Measurements from ENCODE around the gene MYD88. TPM values are rescaled to one million over a fixed set of nuclear protein-coding genes. Genes with fewer than 3 reads are reported as not detected.

The MYD88 gene
- polyA plus RNA-seq, 3 donors = 286 to 427 (median 398) TPM

DNA sequence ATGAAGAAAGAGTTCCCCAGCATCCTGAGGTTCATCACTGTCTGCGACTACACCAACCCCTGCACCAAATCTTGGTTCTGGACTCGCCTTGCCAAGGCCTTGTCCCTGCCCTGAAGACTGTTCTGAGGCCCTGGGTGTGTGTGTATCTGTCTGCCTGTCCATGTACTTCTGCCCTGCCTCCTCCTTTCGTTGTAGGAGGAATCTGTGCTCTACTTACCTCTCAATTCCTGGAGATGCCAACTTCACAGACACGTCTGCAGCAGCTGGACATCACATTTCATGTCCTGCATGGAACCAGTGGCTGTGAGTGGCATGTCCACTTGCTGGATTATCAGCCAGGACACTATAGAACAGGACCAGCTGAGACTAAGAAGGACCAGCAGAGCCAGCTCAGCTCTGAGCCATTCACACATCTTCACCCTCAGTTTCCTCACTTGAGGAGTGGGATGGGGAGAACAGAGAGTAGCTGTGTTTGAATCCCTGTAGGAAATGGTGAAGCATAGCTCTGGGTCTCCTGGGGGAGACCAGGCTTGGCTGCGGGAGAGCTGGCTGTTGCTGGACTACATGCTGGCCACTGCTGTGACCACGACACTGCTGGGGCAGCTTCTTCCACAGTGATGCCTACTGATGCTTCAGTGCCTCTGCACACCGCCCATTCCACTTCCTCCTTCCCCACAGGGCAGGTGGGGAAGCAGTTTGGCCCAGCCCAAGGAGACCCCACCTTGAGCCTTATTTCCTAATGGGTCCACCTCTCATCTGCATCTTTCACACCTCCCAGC is 2.9 kb downstream of the MYD88 start:
- Mint-ChIP-seq H3K9me3 (peaks cover 0 to 7% (median 0%) of the 10 kb centered on the region in 7 donors), H3K4me1 (peaks cover 55% of the 10 kb centered on the region), H3K4me3 (peak overlapping the region in 1 of 2 donors; percentile 99), H3K27ac (peak overlapping the region in 6 of 7 donors; percentile 9 to 76 (median 42)), H3K36me3 (peaks cover 27 to 39% of the 10 kb centered on the region in 2 donors), H3K27me3 (ENCODE audit: low read depth in 3 of 3) (peaks cover 0 to 4% (median 0%) of the 10 kb centered on the region in 3 donors)
- intact Hi-C loops (cut with micrococcal nuclease) = loop anchor here in 1 of 2 donors (10.0 kb wide), 1 partner anchor 57 kb away; no protein-coding TSS in a partner anchor
- peaks cover 32% of the 10 kb centered on the region for H4K20me1 ChIP-seq (ENCODE audit: insufficient read depth, low read length)
- WGBS (ENCODE audit: insufficient coverage) = 92% methylated on average over 4 of the region's 7 CpGs
- H3K4me1 ChIP-seq (ENCODE audit: control insufficient read depth in 1 of 2, insufficient read depth in 2 of 2, low read length in 2 of 2) = peaks cover 54 to 74% of the 10 kb centered on the region in 2 donors
- peaks cover 50% of the 10 kb centered on the region for H3K79me2 ChIP-seq (ENCODE audit: insufficient read depth, low read length)
- peaks cover 21 to 31% of the 10 kb centered on the region in 2 donors for H3K36me3 ChIP-seq (replicated peaks in 1 of 2; ENCODE audit: control insufficient read depth in 1 of 2, insufficient read depth in 2 of 2, low read length in 2 of 2)
- no peak overlapping the region for H3K9ac ChIP-seq (ENCODE audit: insufficient read depth, low read length, poor library complexity, severe bottlenecking)
- peak overlapping the region; percentile 0 to 6 for H3K27ac ChIP-seq (ENCODE audit: low read depth in 1 of 2, low read length in 2 of 2)
- H3K27me3 ChIP-seq (ENCODE audit: control insufficient read depth in 2 of 2, insufficient read depth in 2 of 2, low read length in 2 of 2) = no peaks in the 10 kb centered on the region
- DNase-seq = no peak
- no peaks in the 10 kb centered on the region for H3K9me3 ChIP-seq (replicated peaks in 1 of 2; ENCODE audit: control insufficient read depth in 1 of 2, insufficient read depth in 1 of 2, low read length in 2 of 2)
- H3K4me2 ChIP-seq (replicated peaks; ENCODE audit: extremely low read depth, low read length, poor library complexity, severe bottlenecking) = peak overlapping the region; percentile 95
- no peak overlapping the region for H2AFZ ChIP-seq (ENCODE audit: insufficient read depth, low read depth, low read length, poor library complexity, severe bottlenecking)
- no peak for TF ChIP-seq CTCF (IDR thresholded peaks at IDR 0.05)
- peak overlapping the region in 1 of 3 experiments; percentile 99 for H3K4me3 ChIP-seq (replicated peaks in 1 of 3; ENCODE audit: low read depth in 2 of 3, low read length in 3 of 3)

DNA sequence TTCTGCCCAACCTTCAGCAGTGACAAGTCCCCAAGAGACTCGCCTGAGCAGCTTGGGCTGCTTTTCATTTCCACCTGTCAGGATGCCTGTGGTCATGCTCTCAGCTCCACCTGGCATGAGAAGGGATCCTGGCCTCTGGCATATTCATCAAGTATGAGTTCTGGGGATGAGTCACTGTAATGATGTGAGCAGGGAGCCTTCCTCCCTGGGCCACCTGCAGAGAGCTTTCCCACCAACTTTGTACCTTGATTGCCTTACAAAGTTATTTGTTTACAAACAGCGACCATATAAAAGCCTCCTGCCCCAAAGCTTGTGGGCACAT is 3.5 kb downstream of the MYD88 start:
- Mint-ChIP-seq H3K4me3 (no peak overlapping the region), H3K27ac (peak overlapping the region in 4 of 7 donors; percentile 15 to 79 (median 75)), H3K36me3 (peaks cover 28 to 39% of the 10 kb centered on the region in 2 donors), H3K4me1 (peaks cover 60% of the 10 kb centered on the region), H3K27me3 (ENCODE audit: low read depth in 3 of 3) (peaks cover 0 to 4% (median 0%) of the 10 kb centered on the region in 3 donors), H3K9me3 (peaks cover 0 to 12% (median 2%) of the 10 kb centered on the region in 7 donors)
- no peak for TF ChIP-seq CTCF (IDR thresholded peaks at IDR 0.05)
- peaks cover 32% of the 10 kb centered on the region for H4K20me1 ChIP-seq (ENCODE audit: insufficient read depth, low read length)
- no peak for DNase-seq
- peaks cover 45% of the 10 kb centered on the region for H3K79me2 ChIP-seq (ENCODE audit: insufficient read depth, low read length)
- no peaks in the 10 kb centered on the region for H3K9me3 ChIP-seq (replicated peaks in 1 of 2; ENCODE audit: control insufficient read depth in 1 of 2, insufficient read depth in 1 of 2, low read length in 2 of 2)
- no peak overlapping the region for H2AFZ ChIP-seq (ENCODE audit: insufficient read depth, low read depth, low read length, poor library complexity, severe bottlenecking)
- H3K9ac ChIP-seq (ENCODE audit: insufficient read depth, low read length, poor library complexity, severe bottlenecking) = no peak overlapping the region
- intact Hi-C loops (cut with micrococcal nuclease) = loop anchor here in 1 of 2 donors (10.0 kb wide), 1 partner anchor 57 kb away; no protein-coding TSS in a partner anchor
- WGBS (ENCODE audit: insufficient coverage) = 92% methylated on average over 2 of the region's 2 CpGs
- H3K4me3 ChIP-seq (replicated peaks in 1 of 3; ENCODE audit: low read depth in 2 of 3, low read length in 3 of 3) = no peak overlapping the region
- H3K27me3 ChIP-seq (ENCODE audit: control insufficient read depth in 2 of 2, insufficient read depth in 2 of 2, low read length in 2 of 2) = no peaks in the 10 kb centered on the region
- H3K36me3 ChIP-seq (replicated peaks in 1 of 2; ENCODE audit: control insufficient read depth in 1 of 2, insufficient read depth in 2 of 2, low read length in 2 of 2) = peaks cover 21 to 31% of the 10 kb centered on the region in 2 donors
- no peak overlapping the region for H3K4me2 ChIP-seq (replicated peaks; ENCODE audit: extremely low read depth, low read length, poor library complexity, severe bottlenecking)
- H3K27ac ChIP-seq (ENCODE audit: low read depth in 1 of 2, low read length in 2 of 2) = peak overlapping the region in 1 of 2 donors; percentile 0
- H3K4me1 ChIP-seq (ENCODE audit: control insufficient read depth in 1 of 2, insufficient read depth in 2 of 2, low read length in 2 of 2) = peaks cover 57 to 78% of the 10 kb centered on the region in 2 donors

Data from CD14-positive monocyte (primary cell).